Measurements from ENCODE around the gene SYT5. TPM values are rescaled to one million over a fixed set of nuclear protein-coding genes. Genes with fewer than 3 reads are reported as not detected.

The SYT5 gene
- total RNA-seq, 4 donors from 2014 or later, result 0.48 to 9.6 (median 0.96) TPM; not detected in 1

DNA sequence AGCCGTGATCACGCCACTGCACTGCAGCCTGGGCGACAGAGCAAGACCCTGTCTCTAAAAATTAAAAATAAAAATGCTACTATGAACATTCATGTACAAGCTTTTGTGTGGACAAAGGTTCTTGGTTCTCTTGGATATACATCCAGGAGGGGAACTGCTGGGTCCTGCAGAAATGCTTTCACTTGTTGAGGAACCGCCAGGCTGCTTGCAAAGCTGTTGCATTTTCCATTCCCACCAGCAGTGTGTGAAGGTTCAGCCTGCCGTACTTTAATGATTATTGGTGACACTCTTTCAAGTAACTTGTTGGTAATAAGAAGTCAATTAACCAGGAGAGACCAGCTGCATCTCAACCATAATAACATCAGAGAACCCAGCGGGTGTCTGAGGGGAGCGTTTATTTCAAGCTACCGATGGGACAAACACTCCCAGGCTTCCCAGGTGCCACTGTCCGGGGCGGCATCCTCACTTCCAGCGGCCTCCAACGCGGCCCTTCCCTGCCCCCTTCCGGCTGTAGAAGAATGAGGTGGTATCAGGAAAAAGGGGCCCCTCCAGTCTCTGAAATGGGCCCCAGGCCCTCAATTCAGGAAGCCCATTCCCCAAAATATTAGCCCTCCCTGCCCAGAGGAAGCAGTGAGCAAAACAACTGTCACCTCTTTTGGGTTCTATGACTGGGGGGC lies 47.5 kb downstream of the SYT5 start:
- Histone ChIP-seq H3K27me3 (peaks cover 79% of the 10 kb centered on the region), H3K27ac (no peak overlapping the region), H3K4me1 (no peaks in the 10 kb centered on the region), H3K9me3 (no peaks in the 10 kb centered on the region), H3K36me3 (no peaks in the 10 kb centered on the region), H3K4me3 (no peak overlapping the region)
- DNase-seq, result no peak
- TF ChIP-seq, protein P1, sequence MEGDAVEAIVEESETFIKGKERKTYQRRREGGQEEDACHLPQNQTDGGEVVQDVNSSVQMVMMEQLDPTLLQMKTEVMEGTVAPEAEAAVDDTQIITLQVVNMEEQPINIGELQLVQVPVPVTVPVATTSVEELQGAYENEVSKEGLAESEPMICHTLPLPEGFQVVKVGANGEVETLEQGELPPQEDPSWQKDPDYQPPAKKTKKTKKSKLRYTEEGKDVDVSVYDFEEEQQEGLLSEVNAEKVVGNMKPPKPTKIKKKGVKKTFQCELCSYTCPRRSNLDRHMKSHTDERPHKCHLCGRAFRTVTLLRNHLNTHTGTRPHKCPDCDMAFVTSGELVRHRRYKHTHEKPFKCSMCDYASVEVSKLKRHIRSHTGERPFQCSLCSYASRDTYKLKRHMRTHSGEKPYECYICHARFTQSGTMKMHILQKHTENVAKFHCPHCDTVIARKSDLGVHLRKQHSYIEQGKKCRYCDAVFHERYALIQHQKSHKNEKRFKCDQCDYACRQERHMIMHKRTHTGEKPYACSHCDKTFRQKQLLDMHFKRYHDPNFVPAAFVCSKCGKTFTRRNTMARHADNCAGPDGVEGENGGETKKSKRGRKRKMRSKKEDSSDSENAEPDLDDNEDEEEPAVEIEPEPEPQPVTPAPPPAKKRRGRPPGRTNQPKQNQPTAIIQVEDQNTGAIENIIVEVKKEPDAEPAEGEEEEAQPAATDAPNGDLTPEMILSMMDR (IDR thresholded peaks at IDR 0.05), result peak in 1 of 5 experiments; percentile 3
- TF ChIP-seq POLR2AphosphoS5 (IDR thresholded peaks at IDR 0.05), result no peak
- 17 to 40% methylated on average over 1 to 12 of the region's 14 CpGs for WGBS, 2 donors (ENCODE audit: low coverage in 1 of 2)
- intact Hi-C loops (cut with DNase I; ENCODE audit: low total_unique reads), result no loop called here
- in situ Hi-C loops (cut with MboI; ENCODE audit: low pct_ligation_motif_present in 1 of 4, low pct_unique_long_range_greater_than_20kb in 1 of 4, low sequenced_read_pairs in 3 of 4), result loop anchor here in 2 of 4 donors (10.0 kb wide), 2 partner anchors 282 to 362 kb away; no protein-coding TSS in a partner anchor

DNA sequence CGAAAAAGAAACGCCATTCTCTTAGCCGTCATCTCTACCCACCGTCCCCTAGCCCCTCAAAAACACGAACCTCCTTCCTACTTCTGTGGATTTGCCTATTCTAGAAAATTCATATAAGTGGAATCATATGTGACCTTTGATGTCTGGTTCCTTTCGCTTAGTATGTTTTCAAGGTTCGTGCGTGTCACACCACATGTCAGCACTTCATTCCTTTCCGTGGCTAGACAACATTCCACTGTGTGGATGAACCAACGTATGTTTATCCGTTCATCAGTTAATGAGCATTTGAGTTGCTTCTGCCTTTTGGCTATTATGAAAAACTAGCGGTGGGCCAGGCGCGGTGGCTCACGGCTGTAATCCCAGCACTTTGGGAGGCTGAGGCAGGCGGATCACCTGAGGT lies 48.7 kb downstream of the SYT5 start:
- Histone ChIP-seq H3K27me3 (peaks cover 70% of the 10 kb centered on the region), H3K36me3 (no peaks in the 10 kb centered on the region), H3K27ac (no peak overlapping the region), H3K9me3 (no peaks in the 10 kb centered on the region), H3K4me3 (no peak overlapping the region), H3K4me1 (no peaks in the 10 kb centered on the region)
- 83 to 88% methylated on average over 8 to 16 of the region's 16 CpGs for WGBS, 2 donors (ENCODE audit: low coverage in 1 of 2)
- intact Hi-C loops (cut with DNase I; ENCODE audit: low total_unique reads) (no loop called here), in situ Hi-C loops (cut with MboI; ENCODE audit: low pct_ligation_motif_present in 1 of 4, low pct_unique_long_range_greater_than_20kb in 1 of 4, low sequenced_read_pairs in 3 of 4) (loop anchor here in 2 of 4 donors (10.0 kb wide), 2 partner anchors 283 to 363 kb away; no protein-coding TSS in a partner anchor)
- no peak for DNase-seq
- TF ChIP-seq, protein P1 (IDR thresholded peaks at IDR 0.05), result no peak
- TF ChIP-seq POLR2AphosphoS5 (IDR thresholded peaks at IDR 0.05), result no peak
- no peak for TF ChIP-seq POLR2A (IDR thresholded peaks at IDR 0.05)
- no peak for TF ChIP-seq EP300 (IDR thresholded peaks at IDR 0.05; ENCODE audit: low read depth)

Small RNA genes within 50 kb of the gene (small RNA-seq; reads per million reads assigned to genes)
- gene MIR7975 (0 reads per million in 4 donors), gene RF01210 (0 reads per million in 4 donors)

Other genes with a start within 250 kb of the SYT5 start
- gene NLRP7, start 232.8 kb downstream of the SYT5 start, total RNA-seq, result not detected
- gene NLRP2, start 213.9 kb downstream of the SYT5 start, total RNA-seq, result 10 to 100 TPM in 3 of 4 donors, 1 to 10 TPM in 1; 3.2 to 39.6 (median 16.7) TPM
- gene GP6, start 142.0 kb downstream of the SYT5 start, total RNA-seq, result under 1 TPM in 2 of 4 donors, not detected in 2; 0.68 to 1.00 TPM
- gene RDH13, start 117.1 kb downstream of the SYT5 start, total RNA-seq, result 100 to 1,000 TPM in 1 of 4 donors, 10 to 100 TPM in 3; 28.4 to 125 (median 61.7) TPM
- 100 to 1,000 TPM in 1 of 4 donors, 10 to 100 TPM in 3; 28.7 to 115 (median 49.1) TPM for gene EPS8L1, start 104.4 kb downstream of the SYT5 start, total RNA-seq
- 100 to 1,000 TPM; 101 to 350 (median 154) TPM for gene PPP1R12C, start 62.7 kb downstream of the SYT5 start, total RNA-seq
- 1 to 10 TPM in 2 of 4 donors, not detected in 2; 1.6 to 4.1 TPM for gene TNNT1, start 31.1 kb downstream of the SYT5 start, total RNA-seq
- not detected for gene TNNI3, start 22.6 kb downstream of the SYT5 start, total RNA-seq
- under 1 TPM in 2 of 4 donors, not detected in 2; 0.40 to 0.41 TPM for gene DNAAF3, start 13.7 kb downstream of the SYT5 start, total RNA-seq
- 100 to 1,000 TPM in 2 of 4 donors, 10 to 100 TPM in 2; 31.2 to 176 (median 102) TPM for gene PTPRH, start 29.2 kb upstream of the SYT5 start, total RNA-seq
- gene TMEM86B, start 48.5 kb upstream of the SYT5 start, total RNA-seq, result 10 to 100 TPM in 1 of 4 donors, 1 to 10 TPM in 3; 2.0 to 40.8 (median 4.4) TPM
- 10 to 100 TPM; 51.3 to 91.5 (median 60.7) TPM for gene PPP6R1, start 78.7 kb upstream of the SYT5 start, total RNA-seq
- gene HSPBP1, start 99.8 kb upstream of the SYT5 start, total RNA-seq, result 10 to 100 TPM in 3 of 4 donors, 1 to 10 TPM in 1; 4.5 to 98.7 (median 27.0) TPM
- gene BRSK1, start 103.7 kb upstream of the SYT5 start, total RNA-seq, result 10 to 100 TPM in 1 of 4 donors, 1 to 10 TPM in 3; 1.4 to 17.6 (median 4.7) TPM
- gene TMEM150B, start 145.1 kb upstream of the SYT5 start, total RNA-seq, result 100 to 1,000 TPM in 1 of 4 donors, 10 to 100 TPM in 3; 26.5 to 135 (median 57.4) TPM
- gene KMT5C, start 159.6 kb upstream of the SYT5 start, total RNA-seq, result 10 to 100 TPM; 27.8 to 80.8 (median 31.3) TPM
- 10 to 100 TPM in 3 of 4 donors, 1 to 10 TPM in 1; 4.0 to 58.7 (median 21.0) TPM for gene COX6B2, start 174.4 kb upstream of the SYT5 start, total RNA-seq
- not detected for gene GARIN5B, start 183.0 kb upstream of the SYT5 start, total RNA-seq
- gene IL11, start 190.2 kb upstream of the SYT5 start, total RNA-seq, result under 1 TPM in 1 of 4 donors, not detected in 3; 0.48 TPM
- gene TMEM190, start 196.5 kb upstream of the SYT5 start, total RNA-seq, result not detected
- 100 to 1,000 TPM in 1 of 4 donors, 10 to 100 TPM in 3; 12.0 to 199 (median 42.5) TPM for gene TMEM238, start 204.0 kb upstream of the SYT5 start, total RNA-seq
- 100 to 1,000 TPM; 448 to 648 (median 605) TPM for gene RPL28, start 205.6 kb upstream of the SYT5 start, total RNA-seq
- gene UBE2S, start 227.5 kb upstream of the SYT5 start, total RNA-seq, result 10 to 100 TPM; 12.4 to 40.8 (median 18.1) TPM

Measured in transverse colon (tissue), 4 donors.